H9 (cell line): ENCODE measurements around the gene PTPRN2. TPM values are rescaled to one million over a fixed set of nuclear protein-coding genes. Genes with fewer than 3 reads are reported as not detected.

Experiments
- DNase-seq: peaks from one replicate; pipeline ENCODE4 v3.0.0-alpha.2; 2017
- H2AFZ ChIP-seq: one replicate; pipeline ENCODE4 v1.6.1; 2013; ENCODE audit warnings: mild to moderate bottlenecking, low read length, control low read depth, moderate library complexity
- H2AK5ac ChIP-seq: 2 replicates; pipeline ENCODE4 v1.6.1; 2013; ENCODE audit warnings: low read length, control low read depth, mixed read lengths; ENCODE audit not compliant: insufficient read length
- H2BK120ac ChIP-seq: one replicate; pipeline ENCODE4 v1.6.1; 2013; ENCODE audit warnings: low read depth, mild to moderate bottlenecking, low read length, control low read depth, inconsistent platforms; ENCODE audit not compliant: poor library complexity, severe bottlenecking
- H2BK12ac ChIP-seq: 2 replicates; pipeline ENCODE4 v1.6.1; 2013; ENCODE audit warnings: low read length, control low read depth, mixed read lengths, low read depth; ENCODE audit not compliant: insufficient read length
- H2BK15ac ChIP-seq: 2 replicates; pipeline ENCODE4 v1.6.1; 2013; ENCODE audit warnings: low read depth, low read length, control low read depth
- H2BK20ac ChIP-seq: one replicate; pipeline ENCODE4 v1.6.1; 2013; ENCODE audit warnings: low read depth, mild to moderate bottlenecking, low read length, control low read depth, inconsistent platforms; ENCODE audit not compliant: poor library complexity, severe bottlenecking
- H2BK5ac ChIP-seq: 2 replicates; pipeline ENCODE4 v1.6.1; 2013; ENCODE audit warnings: low read length, control low read depth, mixed read lengths; ENCODE audit not compliant: insufficient read length
- H3K14ac ChIP-seq: 2 replicates; pipeline ENCODE4 v1.6.1; 2013; ENCODE audit warnings: low read length, control low read depth; ENCODE audit not compliant: insufficient read depth
- H3K18ac ChIP-seq: 2 replicates; pipeline ENCODE4 v1.6.1; 2013; ENCODE audit warnings: low read depth, mild to moderate bottlenecking, mixed read lengths, low read length, control low read depth; ENCODE audit not compliant: insufficient read length
- H3K23ac ChIP-seq: 2 replicates; pipeline ENCODE4 v1.6.1; 2013; ENCODE audit warnings: low read length, control low read depth, mixed read lengths, low read depth; ENCODE audit not compliant: insufficient read length
- H3K23me2 ChIP-seq: 2 replicates; pipeline ENCODE4 v1.6.1; 2013; ENCODE audit warnings: low read depth, mild to moderate bottlenecking, mixed read lengths, low read length, control low read depth; ENCODE audit not compliant: insufficient read length, poor library complexity, severe bottlenecking
- H3K27ac ChIP-seq: 2 replicates; pipeline ENCODE4 v1.5.1; 2013; ENCODE audit warnings: low read length, control low read depth, mixed read lengths, low read depth; ENCODE audit not compliant: insufficient read length
- H3K27me3 ChIP-seq: 2 replicates; pipeline ENCODE4 v1.6.1; 2013; ENCODE audit warnings: low read length, control low read depth, inconsistent platforms; ENCODE audit not compliant: insufficient read depth
- H3K4ac ChIP-seq: 2 replicates; pipeline ENCODE4 v1.6.1; 2013; ENCODE audit warnings: low read depth, mild to moderate bottlenecking, control low read depth, inconsistent platforms, low read length, moderate library complexity
- H3K4me1 ChIP-seq: 2 replicates; pipeline ENCODE4 v1.6.1; 2013; ENCODE audit warnings: low read length, control low read depth, inconsistent platforms; ENCODE audit not compliant: insufficient read depth
- H3K4me2 ChIP-seq: 2 replicates; pipeline ENCODE4 v1.6.1; 2013; ENCODE audit warnings: low read length, control low read depth, mixed read lengths; ENCODE audit not compliant: insufficient read length, insufficient read depth
- H3K56ac ChIP-seq: 2 replicates; pipeline ENCODE4 v1.6.1; 2013; ENCODE audit warnings: low read depth, mild to moderate bottlenecking, mixed read lengths, low read length, control low read depth; ENCODE audit not compliant: insufficient read length
- H3K79me1 ChIP-seq: 2 replicates; pipeline ENCODE4 v1.6.1; 2013; ENCODE audit warnings: low read depth, mild to moderate bottlenecking, moderate library complexity, low read length, control low read depth, inconsistent platforms; ENCODE audit not compliant: insufficient read depth, poor library complexity, severe bottlenecking
- H3K79me2 ChIP-seq: 2 replicates; pipeline ENCODE4 v1.6.1; 2013; ENCODE audit warnings: low read length, control low read depth, inconsistent platforms; ENCODE audit not compliant: insufficient read depth
- H3K9ac ChIP-seq: 2 replicates; pipeline ENCODE4 v1.6.1; 2013; ENCODE audit warnings: low read length, control low read depth, mixed read lengths; ENCODE audit not compliant: insufficient read length; ENCODE audit errors: extremely low read depth
- H3K9me3 ChIP-seq: one replicate; pipeline ENCODE4 v1.6.1; 2013; ENCODE audit warnings: low read depth, low read length, inconsistent platforms; ENCODE audit not compliant: control insufficient read depth
- H3T11ph ChIP-seq: one replicate; pipeline ENCODE4 v1.6.1; 2013; ENCODE audit warnings: mild to moderate bottlenecking, low read length, control low read depth, inconsistent platforms
- H4K20me1 ChIP-seq: one replicate; pipeline ENCODE4 v1.6.1; 2013; ENCODE audit not compliant: control insufficient read depth, insufficient read length, insufficient read depth
- H4K5ac ChIP-seq: 2 replicates; pipeline ENCODE4 v1.6.1; 2013; ENCODE audit warnings: low read depth, mild to moderate bottlenecking, mixed read lengths, low read length, control low read depth; ENCODE audit not compliant: insufficient read length
- H4K8ac ChIP-seq: replicated peaks from 2 replicates; pipeline ENCODE4 v1.6.1; 2013; ENCODE audit warnings: low read length, control low read depth, mixed read lengths, low read depth; ENCODE audit not compliant: insufficient read length
- H4K91ac ChIP-seq: 2 replicates; pipeline ENCODE4 v1.6.1; 2013; ENCODE audit warnings: low read depth, mild to moderate bottlenecking, moderate library complexity, mixed read lengths, low read length, control low read depth; ENCODE audit not compliant: insufficient read length
- H3K27ac Mint-ChIP-seq, 3 experiments: 2 replicates in 2 of 3; 3 replicates in 1 of 3; pipeline ENCODE4 v1.8.0; 2020 to 2021; ENCODE audit warnings: mixed read lengths in 3 of 3, mild to moderate bottlenecking in 1 of 3, moderate library complexity in 1 of 3
- H3K27me3 Mint-ChIP-seq: 2 replicates; pipeline ENCODE4 v1.8.0; 2021; ENCODE audit warnings: low read depth, mild to moderate bottlenecking, moderate library complexity, mixed read lengths
- H3K36me3 Mint-ChIP-seq, 3 experiments: 2 replicates in 2 of 3; 3 replicates in 1 of 3; pipeline ENCODE4 v1.8.0; 2020 to 2021; ENCODE audit warnings: low read depth in 3 of 3, mixed read lengths in 3 of 3; ENCODE audit not compliant: insufficient read depth in 1 of 3
- H3K4me1 Mint-ChIP-seq, 2 experiments: 2 replicates each; pipeline ENCODE4 v1.8.0; 2020; ENCODE audit warnings: mixed read lengths in 2 of 2
- H3K4me3 Mint-ChIP-seq, 2 experiments: 2 replicates in 1 of 2; 3 replicates in 1 of 2; pipeline ENCODE4 v1.8.0; 2020 to 2021; ENCODE audit warnings: mild to moderate bottlenecking in 2 of 2, mixed read lengths in 2 of 2, moderate library complexity in 1 of 2
- H3K9me3 Mint-ChIP-seq, 2 experiments: 2 replicates in 1 of 2; 3 replicates in 1 of 2; pipeline ENCODE4 v1.8.0; 2020; ENCODE audit warnings: mild to moderate bottlenecking in 2 of 2, mixed read lengths in 2 of 2, moderate library complexity in 1 of 2
- CTCF ChIP-seq: fragments of 200-600 bp; sonication (generic); conservative IDR thresholded peaks from 3 replicates; pipeline ENCODE4 v1.8.0; 2021; ENCODE audit warnings: antibody characterized with exemption, mild to moderate bottlenecking
- WGBS: extraction: QIAGEN DNeasy Blood & Tissue Kit; methylation state at CpG from one replicate; pipeline ENCODE4 v1.1.7; 2013; ENCODE audit warnings: missing lambda C conversion rate, low lambda C conversion rate, mixed read lengths; ENCODE audit not compliant: insufficient read length; ENCODE audit errors: extremely low coverage; 5-methylcytosine and 5-hydroxymethylcytosine counted together
- total RNA-seq: library from RNA; stranded (reverse); gene quantifications from 2 replicates; pipeline ENCODE4 v1.2.1, GENCODE V29; 2021

PTPRN2 gene
- total RNA-seq, 1 experiment from 2014 or later: 5.2 TPM

GRCh38 chr7:157770716-157771320 lies 816.8 kb downstream of the PTPRN2 start:
- H3K36me3 Mint-ChIP-seq: peaks cover 6 to 11% (median 7%) of the 10 kb centered on the region in 3 experiments; a peak in 6 of 7 replicates
- no peaks in the 10 kb centered on the region for H3K23me2 ChIP-seq

More at GRCh38 chr7:157770716-157771320, 816.8 kb downstream of the PTPRN2 start:
- Histone ChIP-seq H2BK12ac (no peak overlapping the region), H4K8ac (no peak overlapping the region), H3K56ac (no peak overlapping the region), H3K27me3 (no peaks in the 10 kb centered on the region), H3K9ac (no peak overlapping the region), H3K79me1 (no peaks in the 10 kb centered on the region), H3K18ac (no peak overlapping the region), H3K14ac (no peak overlapping the region), H3K4me2 (no peak overlapping the region), H3K4ac (no peak overlapping the region), H3K9me3 (no peaks in the 10 kb centered on the region), H2BK20ac (no peak overlapping the region), H2AFZ (no peak overlapping the region), H3K27ac (no peak overlapping the region), H3T11ph (no peak overlapping the region), H2BK120ac (no peak overlapping the region), H2AK5ac (no peak overlapping the region), H4K91ac (no peak overlapping the region), H2BK5ac (no peak overlapping the region), H3K79me2 (no peaks in the 10 kb centered on the region), H3K23ac (no peak overlapping the region), H2BK15ac (no peak overlapping the region), H4K5ac (no peak overlapping the region), H4K20me1 (no peaks in the 10 kb centered on the region), H3K4me1 (no peaks in the 10 kb centered on the region)
- Mint-ChIP-seq H3K27me3 (peaks cover 44% of the 10 kb centered on the region), H3K27ac (no peak overlapping the region), H3K4me1 (no peaks in the 10 kb centered on the region), H3K9me3 (peaks cover 15 to 16% of the 10 kb centered on the region in 2 experiments), H3K4me3 (no peak overlapping the region)
- no CpG with 5 or more reads among the region's 13 CpGs for WGBS
- DNase-seq: no peak
- TF ChIP-seq CTCF: no peak
